ENCODE results near the gene C3orf80. TPM values are rescaled to one million over a fixed set of nuclear protein-coding genes. Genes with fewer than 3 reads are reported as not detected.

Gene C3orf80
- total and polyA plus RNA-seq, 2 donors (not counting 1 experiment from before 2014, with no cell fraction given): not detected

DNA sequence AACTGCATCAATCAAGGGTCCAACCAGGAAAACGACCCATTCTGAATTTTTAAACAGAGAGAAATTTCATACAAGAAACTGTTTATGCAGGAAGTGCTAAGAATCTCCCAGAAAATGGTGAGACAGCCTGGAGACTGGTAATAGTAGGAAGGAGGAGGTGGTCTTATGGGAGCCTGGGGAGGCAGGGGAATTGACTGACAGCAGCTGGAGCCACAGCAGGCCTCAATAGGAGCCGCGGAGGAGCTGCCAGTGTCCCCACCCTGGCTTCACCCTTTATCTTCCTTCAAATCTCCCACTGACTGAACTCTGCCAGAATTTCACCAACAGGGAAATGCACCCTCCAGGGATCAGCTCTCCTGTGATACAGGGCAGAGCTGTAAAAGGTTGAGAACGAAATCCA is 7.5 kb upstream of the C3orf80 start:
- intact Hi-C loops (cut with micrococcal nuclease): no loop called here
- no peak overlapping the region for H3K4me3 ChIP-seq (ENCODE audit: control extremely low read depth in 1 of 5, extremely low read depth in 1 of 5, insufficient read depth in 1 of 5, low read depth in 2 of 5, low read length in 4 of 5)
- no peak overlapping the region for H3K4me2 ChIP-seq (replicated peaks; ENCODE audit: low read depth, low read length, poor library complexity, severe bottlenecking)
- POLR2A ChIA-PET: no interaction called here
- H3K4me3 Mint-ChIP-seq: no peak overlapping the region
- no peaks in the 10 kb centered on the region for H3K36me3 ChIP-seq (replicated peaks in 1 of 2; ENCODE audit: control extremely low read depth in 1 of 2, control insufficient read depth in 1 of 2, extremely low read depth in 1 of 2, insufficient read depth in 2 of 2, low read length in 1 of 2)
- no peak overlapping the region for H3K27ac ChIP-seq (ENCODE audit: low read length in 2 of 2)
- H3K4me1 ChIP-seq (ENCODE audit: control insufficient read depth in 2 of 2, insufficient read depth in 2 of 2, low read length in 2 of 2): no peaks in the 10 kb centered on the region
- H4K20me1 ChIP-seq (ENCODE audit: control insufficient read depth, insufficient read depth, low read length, poor library complexity, severe bottlenecking): no peaks in the 10 kb centered on the region
- DNase-seq (no peak), ATAC-seq (ENCODE audit: low read depth) (no peak)
- H3K27ac Mint-ChIP-seq: no peak overlapping the region
- H3K9me3 Mint-ChIP-seq (ENCODE audit: insufficient read depth): no peaks in the 10 kb centered on the region
- TF ChIP-seq, protein P1, sequence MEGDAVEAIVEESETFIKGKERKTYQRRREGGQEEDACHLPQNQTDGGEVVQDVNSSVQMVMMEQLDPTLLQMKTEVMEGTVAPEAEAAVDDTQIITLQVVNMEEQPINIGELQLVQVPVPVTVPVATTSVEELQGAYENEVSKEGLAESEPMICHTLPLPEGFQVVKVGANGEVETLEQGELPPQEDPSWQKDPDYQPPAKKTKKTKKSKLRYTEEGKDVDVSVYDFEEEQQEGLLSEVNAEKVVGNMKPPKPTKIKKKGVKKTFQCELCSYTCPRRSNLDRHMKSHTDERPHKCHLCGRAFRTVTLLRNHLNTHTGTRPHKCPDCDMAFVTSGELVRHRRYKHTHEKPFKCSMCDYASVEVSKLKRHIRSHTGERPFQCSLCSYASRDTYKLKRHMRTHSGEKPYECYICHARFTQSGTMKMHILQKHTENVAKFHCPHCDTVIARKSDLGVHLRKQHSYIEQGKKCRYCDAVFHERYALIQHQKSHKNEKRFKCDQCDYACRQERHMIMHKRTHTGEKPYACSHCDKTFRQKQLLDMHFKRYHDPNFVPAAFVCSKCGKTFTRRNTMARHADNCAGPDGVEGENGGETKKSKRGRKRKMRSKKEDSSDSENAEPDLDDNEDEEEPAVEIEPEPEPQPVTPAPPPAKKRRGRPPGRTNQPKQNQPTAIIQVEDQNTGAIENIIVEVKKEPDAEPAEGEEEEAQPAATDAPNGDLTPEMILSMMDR (IDR thresholded peaks at IDR 0.05): no peak
- no peak for TF ChIP-seq EZH2 (IDR thresholded peaks at IDR 0.05; ENCODE audit: borderline replicate concordance, insufficient read depth, low read depth, low read length, poor library complexity, severe bottlenecking)
- no peaks in the 10 kb centered on the region for H3K4me1 Mint-ChIP-seq
- 88% methylated on average over 1 of the region's 4 CpGs for WGBS (ENCODE audit: insufficient coverage)
- H2AFZ ChIP-seq (ENCODE audit: insufficient read depth, low read depth, low read length, poor library complexity, severe bottlenecking): no peak overlapping the region
- CTCF ChIA-PET: interaction anchor here (1.0 to 1.2 kb wide), 2 partner anchors 196 to 333 kb away, joined by 3 read pairs; no protein-coding TSS in a partner anchor
- peaks cover 39% of the 10 kb centered on the region for H3K27me3 Mint-ChIP-seq
- no peaks in the 10 kb centered on the region for H3K9me3 ChIP-seq (ENCODE audit: control extremely low read depth in 1 of 3, control insufficient read depth in 2 of 3, insufficient read depth in 1 of 3, low read length in 2 of 3)
- no peaks in the 10 kb centered on the region for H3K79me2 ChIP-seq (ENCODE audit: control insufficient read depth, insufficient read depth, low read length)
- no peak overlapping the region for H3K9ac ChIP-seq (ENCODE audit: low read length)
- peaks cover 0 to 16% (median 8%) of the 10 kb centered on the region in 4 experiments for H3K27me3 ChIP-seq (replicated peaks in 1 of 4; ENCODE audit: control extremely low read depth in 1 of 4, control insufficient read depth in 3 of 4, insufficient read depth in 4 of 4, low read length in 3 of 4)

DNA sequence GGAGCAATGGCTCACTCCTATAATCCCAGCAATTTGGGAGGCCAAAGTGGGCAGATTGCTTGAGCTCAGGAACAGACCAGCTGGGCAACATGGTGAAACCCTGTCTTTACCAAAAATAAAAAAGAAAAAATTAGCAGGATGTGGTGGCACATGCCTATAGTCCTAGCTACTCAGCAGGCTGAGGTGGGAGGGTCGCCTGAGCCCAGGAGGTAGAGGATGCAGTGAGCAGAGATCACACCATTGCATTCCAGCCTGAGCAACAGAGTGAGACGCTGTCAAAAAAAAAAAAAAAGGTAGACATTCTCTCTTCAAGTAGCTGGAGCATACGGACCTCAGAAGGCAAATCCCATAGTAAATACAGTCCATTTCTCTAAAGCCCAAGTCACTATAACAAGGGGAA is 7.1 kb upstream of the C3orf80 start:
- Histone ChIP-seq H3K9ac (ENCODE audit: low read length) (no peak overlapping the region), H3K9me3 (ENCODE audit: control extremely low read depth in 1 of 3, control insufficient read depth in 2 of 3, insufficient read depth in 1 of 3, low read length in 2 of 3) (no peaks in the 10 kb centered on the region), H3K27me3 (replicated peaks in 1 of 4; ENCODE audit: control extremely low read depth in 1 of 4, control insufficient read depth in 3 of 4, insufficient read depth in 4 of 4, low read length in 3 of 4) (peaks cover 0 to 19% (median 12%) of the 10 kb centered on the region in 4 experiments), H2AFZ (ENCODE audit: insufficient read depth, low read depth, low read length, poor library complexity, severe bottlenecking) (no peak overlapping the region), H3K27ac (ENCODE audit: low read length in 2 of 2) (no peak overlapping the region), H4K20me1 (ENCODE audit: control insufficient read depth, insufficient read depth, low read length, poor library complexity, severe bottlenecking) (no peaks in the 10 kb centered on the region), H3K4me2 (replicated peaks; ENCODE audit: low read depth, low read length, poor library complexity, severe bottlenecking) (no peak overlapping the region), H3K4me3 (ENCODE audit: control extremely low read depth in 1 of 5, extremely low read depth in 1 of 5, insufficient read depth in 1 of 5, low read depth in 2 of 5, low read length in 4 of 5) (no peak overlapping the region), H3K36me3 (replicated peaks in 1 of 2; ENCODE audit: control extremely low read depth in 1 of 2, control insufficient read depth in 1 of 2, extremely low read depth in 1 of 2, insufficient read depth in 2 of 2, low read length in 1 of 2) (no peaks in the 10 kb centered on the region), H3K79me2 (ENCODE audit: control insufficient read depth, insufficient read depth, low read length) (no peaks in the 10 kb centered on the region), H3K4me1 (ENCODE audit: control insufficient read depth in 2 of 2, insufficient read depth in 2 of 2, low read length in 2 of 2) (no peaks in the 10 kb centered on the region)
- TF ChIP-seq, protein P1 (IDR thresholded peaks at IDR 0.05): no peak
- no peak for TF ChIP-seq EZH2 (IDR thresholded peaks at IDR 0.05; ENCODE audit: borderline replicate concordance, insufficient read depth, low read depth, low read length, poor library complexity, severe bottlenecking)
- no peak overlapping the region for H3K27ac Mint-ChIP-seq
- no peak for DNase-seq
- H3K9me3 Mint-ChIP-seq (ENCODE audit: insufficient read depth): no peaks in the 10 kb centered on the region
- no peak overlapping the region for H3K4me3 Mint-ChIP-seq
- intact Hi-C loops (cut with micrococcal nuclease): no loop called here
- POLR2A ChIA-PET: no interaction called here
- CTCF ChIA-PET: interaction anchor here (1.2 kb wide), 1 partner anchor 334 kb away, joined by 3 read pairs; no protein-coding TSS in a partner anchor
- no peaks in the 10 kb centered on the region for H3K4me1 Mint-ChIP-seq
- peaks cover 42% of the 10 kb centered on the region for H3K27me3 Mint-ChIP-seq
- ATAC-seq (ENCODE audit: low read depth): no peak
- 22% methylated on average over 1 of the region's 3 CpGs for WGBS (ENCODE audit: insufficient coverage)

Data from B cell (primary cell).